ENCODE results near the gene FGF14.
"Not testable (repeated sequence)": the region's sequence is repeated elsewhere in the genome, so short reads cannot be mapped to it uniquely, and the experiment has no call there.

DNA sequence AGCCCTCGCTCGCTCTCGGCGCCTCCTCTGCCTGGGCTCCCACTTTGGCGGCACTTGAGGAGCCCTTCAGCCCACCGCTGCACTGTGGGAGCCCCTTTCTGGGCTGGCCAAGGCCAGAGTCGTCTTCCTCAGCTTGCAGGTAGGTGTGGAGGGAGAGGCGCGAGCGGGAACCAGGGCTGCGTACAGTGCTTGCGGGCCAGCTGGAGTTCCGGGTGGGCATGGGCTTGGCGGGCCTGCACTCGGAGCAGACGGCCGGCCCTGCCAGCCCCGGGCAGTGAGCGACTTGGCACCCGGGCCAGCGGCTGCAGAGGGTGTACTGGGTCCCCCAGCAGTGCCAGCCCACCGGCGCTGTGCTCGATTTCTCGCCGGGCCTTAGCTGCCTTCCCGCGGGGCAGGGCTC is 333.5 kb downstream of the FGF14 start:
- TF ChIP-seq, protein P1, sequence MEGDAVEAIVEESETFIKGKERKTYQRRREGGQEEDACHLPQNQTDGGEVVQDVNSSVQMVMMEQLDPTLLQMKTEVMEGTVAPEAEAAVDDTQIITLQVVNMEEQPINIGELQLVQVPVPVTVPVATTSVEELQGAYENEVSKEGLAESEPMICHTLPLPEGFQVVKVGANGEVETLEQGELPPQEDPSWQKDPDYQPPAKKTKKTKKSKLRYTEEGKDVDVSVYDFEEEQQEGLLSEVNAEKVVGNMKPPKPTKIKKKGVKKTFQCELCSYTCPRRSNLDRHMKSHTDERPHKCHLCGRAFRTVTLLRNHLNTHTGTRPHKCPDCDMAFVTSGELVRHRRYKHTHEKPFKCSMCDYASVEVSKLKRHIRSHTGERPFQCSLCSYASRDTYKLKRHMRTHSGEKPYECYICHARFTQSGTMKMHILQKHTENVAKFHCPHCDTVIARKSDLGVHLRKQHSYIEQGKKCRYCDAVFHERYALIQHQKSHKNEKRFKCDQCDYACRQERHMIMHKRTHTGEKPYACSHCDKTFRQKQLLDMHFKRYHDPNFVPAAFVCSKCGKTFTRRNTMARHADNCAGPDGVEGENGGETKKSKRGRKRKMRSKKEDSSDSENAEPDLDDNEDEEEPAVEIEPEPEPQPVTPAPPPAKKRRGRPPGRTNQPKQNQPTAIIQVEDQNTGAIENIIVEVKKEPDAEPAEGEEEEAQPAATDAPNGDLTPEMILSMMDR (IDR thresholded peaks at IDR 0.05) = not testable (repeated sequence)
- TF ChIP-seq, protein P2, sequence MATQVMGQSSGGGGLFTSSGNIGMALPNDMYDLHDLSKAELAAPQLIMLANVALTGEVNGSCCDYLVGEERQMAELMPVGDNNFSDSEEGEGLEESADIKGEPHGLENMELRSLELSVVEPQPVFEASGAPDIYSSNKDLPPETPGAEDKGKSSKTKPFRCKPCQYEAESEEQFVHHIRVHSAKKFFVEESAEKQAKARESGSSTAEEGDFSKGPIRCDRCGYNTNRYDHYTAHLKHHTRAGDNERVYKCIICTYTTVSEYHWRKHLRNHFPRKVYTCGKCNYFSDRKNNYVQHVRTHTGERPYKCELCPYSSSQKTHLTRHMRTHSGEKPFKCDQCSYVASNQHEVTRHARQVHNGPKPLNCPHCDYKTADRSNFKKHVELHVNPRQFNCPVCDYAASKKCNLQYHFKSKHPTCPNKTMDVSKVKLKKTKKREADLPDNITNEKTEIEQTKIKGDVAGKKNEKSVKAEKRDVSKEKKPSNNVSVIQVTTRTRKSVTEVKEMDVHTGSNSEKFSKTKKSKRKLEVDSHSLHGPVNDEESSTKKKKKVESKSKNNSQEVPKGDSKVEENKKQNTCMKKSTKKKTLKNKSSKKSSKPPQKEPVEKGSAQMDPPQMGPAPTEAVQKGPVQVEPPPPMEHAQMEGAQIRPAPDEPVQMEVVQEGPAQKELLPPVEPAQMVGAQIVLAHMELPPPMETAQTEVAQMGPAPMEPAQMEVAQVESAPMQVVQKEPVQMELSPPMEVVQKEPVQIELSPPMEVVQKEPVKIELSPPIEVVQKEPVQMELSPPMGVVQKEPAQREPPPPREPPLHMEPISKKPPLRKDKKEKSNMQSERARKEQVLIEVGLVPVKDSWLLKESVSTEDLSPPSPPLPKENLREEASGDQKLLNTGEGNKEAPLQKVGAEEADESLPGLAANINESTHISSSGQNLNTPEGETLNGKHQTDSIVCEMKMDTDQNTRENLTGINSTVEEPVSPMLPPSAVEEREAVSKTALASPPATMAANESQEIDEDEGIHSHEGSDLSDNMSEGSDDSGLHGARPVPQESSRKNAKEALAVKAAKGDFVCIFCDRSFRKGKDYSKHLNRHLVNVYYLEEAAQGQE (IDR thresholded peaks at IDR 0.05; ENCODE audit: low read depth, low read length) = not testable (repeated sequence)
- not testable (repeated sequence) for TF ChIP-seq MEF2A (IDR thresholded peaks at IDR 0.05; ENCODE audit: borderline replicate concordance, low read depth); RAD21 (IDR thresholded peaks at IDR 0.05; ENCODE audit: low read length); ELF1 (IDR thresholded peaks at IDR 0.05); YY1 (IDR thresholded peaks at IDR 0.05; ENCODE audit: low read depth); TEAD4 (IDR thresholded peaks at IDR 0.05; ENCODE audit: borderline replicate concordance, insufficient read depth); FOXM1 (IDR thresholded peaks at IDR 0.05; ENCODE audit: low read depth); TAF1 (IDR thresholded peaks at IDR 0.05; ENCODE audit: borderline replicate concordance, low read depth, low read length)
- TF ChIP-seq, protein P3, sequence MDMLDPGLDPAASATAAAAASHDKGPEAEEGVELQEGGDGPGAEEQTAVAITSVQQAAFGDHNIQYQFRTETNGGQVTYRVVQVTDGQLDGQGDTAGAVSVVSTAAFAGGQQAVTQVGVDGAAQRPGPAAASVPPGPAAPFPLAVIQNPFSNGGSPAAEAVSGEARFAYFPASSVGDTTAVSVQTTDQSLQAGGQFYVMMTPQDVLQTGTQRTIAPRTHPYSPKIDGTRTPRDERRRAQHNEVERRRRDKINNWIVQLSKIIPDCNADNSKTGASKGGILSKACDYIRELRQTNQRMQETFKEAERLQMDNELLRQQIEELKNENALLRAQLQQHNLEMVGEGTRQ (IDR thresholded peaks at IDR 0.05; ENCODE audit: borderline replicate concordance, low read depth, low read length) = not testable (repeated sequence)
- TF ChIP-seq, protein P4, sequence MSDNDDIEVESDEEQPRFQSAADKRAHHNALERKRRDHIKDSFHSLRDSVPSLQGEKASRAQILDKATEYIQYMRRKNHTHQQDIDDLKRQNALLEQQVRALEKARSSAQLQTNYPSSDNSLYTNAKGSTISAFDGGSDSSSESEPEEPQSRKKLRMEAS (IDR thresholded peaks at IDR 0.05; ENCODE audit: low read depth) = not testable (repeated sequence)

All from SK-N-SH (cell line).